Measurements from ENCODE around the gene ABCC2.

Gene ABCC2

GRCh38 chr10:99808270-99808669, 25.8 kb downstream of the ABCC2 start:
- H3K4me3 ChIP-seq (ENCODE audit: low read depth, low read length): no peak overlapping the region
- TF ChIP-seq, protein P1, sequence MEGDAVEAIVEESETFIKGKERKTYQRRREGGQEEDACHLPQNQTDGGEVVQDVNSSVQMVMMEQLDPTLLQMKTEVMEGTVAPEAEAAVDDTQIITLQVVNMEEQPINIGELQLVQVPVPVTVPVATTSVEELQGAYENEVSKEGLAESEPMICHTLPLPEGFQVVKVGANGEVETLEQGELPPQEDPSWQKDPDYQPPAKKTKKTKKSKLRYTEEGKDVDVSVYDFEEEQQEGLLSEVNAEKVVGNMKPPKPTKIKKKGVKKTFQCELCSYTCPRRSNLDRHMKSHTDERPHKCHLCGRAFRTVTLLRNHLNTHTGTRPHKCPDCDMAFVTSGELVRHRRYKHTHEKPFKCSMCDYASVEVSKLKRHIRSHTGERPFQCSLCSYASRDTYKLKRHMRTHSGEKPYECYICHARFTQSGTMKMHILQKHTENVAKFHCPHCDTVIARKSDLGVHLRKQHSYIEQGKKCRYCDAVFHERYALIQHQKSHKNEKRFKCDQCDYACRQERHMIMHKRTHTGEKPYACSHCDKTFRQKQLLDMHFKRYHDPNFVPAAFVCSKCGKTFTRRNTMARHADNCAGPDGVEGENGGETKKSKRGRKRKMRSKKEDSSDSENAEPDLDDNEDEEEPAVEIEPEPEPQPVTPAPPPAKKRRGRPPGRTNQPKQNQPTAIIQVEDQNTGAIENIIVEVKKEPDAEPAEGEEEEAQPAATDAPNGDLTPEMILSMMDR (IDR thresholded peaks at IDR 0.05; ENCODE audit: insufficient read depth, low read length, missing control alignments): no peak
- ChIA-PET POLR2A (no interaction called here), CTCF (interaction anchor here (1.1 kb wide), 1 partner anchor 10 kb away, joined by 3 read pairs; no protein-coding TSS in a partner anchor)
- no peak for DNase-seq (ENCODE audit: low read depth, low spot score)

GRCh38 chr10:99809481-99809880, 27.0 kb downstream of the ABCC2 start:
- DNase-seq (ENCODE audit: low read depth, low spot score): no peak
- CTCF ChIA-PET: no interaction called here
- POLR2A ChIA-PET: no interaction called here
- no peak overlapping the region for H3K4me3 ChIP-seq (ENCODE audit: low read depth, low read length)
- TF ChIP-seq, protein P1 (IDR thresholded peaks at IDR 0.05; ENCODE audit: insufficient read depth, low read length, missing control alignments): no peak

DNA sequence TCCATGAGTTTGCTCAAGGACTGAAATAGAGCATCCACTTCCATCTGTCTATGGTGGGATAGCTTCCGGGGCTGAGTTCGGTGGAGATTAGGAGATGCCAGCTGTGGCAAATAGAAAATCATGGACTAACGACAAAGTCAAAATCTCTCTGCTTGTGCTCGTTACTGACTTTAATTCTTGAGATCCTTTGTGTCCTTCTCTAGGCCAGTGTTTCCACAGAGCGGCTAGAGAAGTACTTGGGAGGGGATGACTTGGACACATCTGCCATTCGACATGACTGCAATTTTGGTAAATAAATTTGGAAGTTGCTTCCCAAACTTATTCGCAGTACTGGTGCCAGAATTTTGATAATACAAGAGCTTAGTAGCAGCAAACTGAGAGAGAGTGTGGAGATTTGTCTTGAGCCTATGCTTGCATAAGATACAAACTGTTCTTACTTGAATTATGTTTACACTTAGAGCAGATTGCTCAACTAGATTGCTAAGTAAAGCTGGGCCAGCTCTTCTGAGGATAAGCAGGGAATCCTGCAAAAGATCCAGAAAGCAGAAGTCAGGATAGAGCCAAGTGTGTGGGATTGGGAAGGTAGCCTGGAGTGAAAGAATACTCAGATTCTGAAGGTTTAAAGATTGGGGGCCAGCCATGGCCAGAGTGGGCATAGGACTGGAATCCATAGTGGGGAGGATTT, 27.6 kb downstream of the ABCC2 start:
- DNase-seq (ENCODE audit: low read depth, low spot score): no peak
- CTCF ChIA-PET: no interaction called here
- TF ChIP-seq, protein P1 (IDR thresholded peaks at IDR 0.05; ENCODE audit: insufficient read depth, low read length, missing control alignments): no peak
- H3K4me3 ChIP-seq (ENCODE audit: low read depth, low read length): no peak overlapping the region
- POLR2A ChIA-PET: no interaction called here

GRCh38 chr10:99812177-99812576, 29.7 kb downstream of the ABCC2 start:
- TF ChIP-seq, protein P1 (IDR thresholded peaks at IDR 0.05; ENCODE audit: insufficient read depth, low read length, missing control alignments): no peak
- CTCF ChIA-PET: no interaction called here
- POLR2A ChIA-PET: no interaction called here
- no peak overlapping the region for H3K4me3 ChIP-seq (ENCODE audit: low read depth, low read length)
- no peak for DNase-seq (ENCODE audit: low read depth, low spot score)

DNA sequence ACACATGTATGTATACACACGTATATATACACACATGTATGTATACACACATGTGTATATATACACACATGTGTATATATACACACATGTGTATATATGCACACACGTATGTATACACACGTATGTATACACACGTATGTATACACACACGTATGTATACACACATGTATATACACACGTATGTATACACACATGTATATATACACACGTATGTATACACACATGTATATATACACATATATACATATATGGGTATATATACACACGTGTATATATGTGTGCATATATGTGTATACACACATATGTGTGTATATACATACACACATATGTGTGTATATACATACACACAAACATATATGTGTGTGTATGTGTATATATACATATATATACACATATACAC, 31.7 kb downstream of the ABCC2 start:
- TF ChIP-seq, protein P1 (IDR thresholded peaks at IDR 0.05; ENCODE audit: insufficient read depth, low read length, missing control alignments): no peak
- DNase-seq (ENCODE audit: low read depth, low spot score): no peak
- H3K4me3 ChIP-seq (ENCODE audit: low read depth, low read length): no peak overlapping the region
- ChIA-PET POLR2A (no interaction called here), CTCF (no interaction called here)

GRCh38 chr10:99815621-99816020, 33.2 kb downstream of the ABCC2 start:
- TF ChIP-seq, protein P1 (IDR thresholded peaks at IDR 0.05; ENCODE audit: insufficient read depth, low read length, missing control alignments): no peak
- no peak for DNase-seq (ENCODE audit: low read depth, low spot score)
- CTCF ChIA-PET: interaction anchor here (0.7 to 0.8 kb wide), 2 partner anchors 30 to 238 kb away, joined by 3 read pairs; no protein-coding TSS in a partner anchor
- H3K4me3 ChIP-seq (ENCODE audit: low read depth, low read length): no peak overlapping the region
- POLR2A ChIA-PET: no interaction called here

Measured in AG04449 (cell line).